Frontal cortex (tissue), 4 donors: ENCODE results near the gene PALD1. TPM values are rescaled to one million over a fixed set of nuclear protein-coding genes. Genes with fewer than 3 reads are reported as not detected.

Experiments
- DNase-seq, 2 donors: peaks; one replicate each; pipeline ENCODE4 v3.0.0; 2012; ENCODE audit warnings: low spot score in 2 of 2
- FAIRE-seq: peaks from 2 replicates; lab custom pipeline; 2012; peaks lifted over from hg19 to GRCh38; lab: Jason Lieb, UNC
- total RNA-seq: library from RNA; depleted of rRNA; stranded (reverse); fragments of >200 nt; gene quantifications from one replicate; pipeline ENCODE4 v1.2.3, GENCODE V29; 2014
- donor health status: control.
- donor health status: control.
- donor health status: control.

PALD1 gene
- total RNA-seq, 1 donor from 2014 or later: 6.9 TPM

DNA sequence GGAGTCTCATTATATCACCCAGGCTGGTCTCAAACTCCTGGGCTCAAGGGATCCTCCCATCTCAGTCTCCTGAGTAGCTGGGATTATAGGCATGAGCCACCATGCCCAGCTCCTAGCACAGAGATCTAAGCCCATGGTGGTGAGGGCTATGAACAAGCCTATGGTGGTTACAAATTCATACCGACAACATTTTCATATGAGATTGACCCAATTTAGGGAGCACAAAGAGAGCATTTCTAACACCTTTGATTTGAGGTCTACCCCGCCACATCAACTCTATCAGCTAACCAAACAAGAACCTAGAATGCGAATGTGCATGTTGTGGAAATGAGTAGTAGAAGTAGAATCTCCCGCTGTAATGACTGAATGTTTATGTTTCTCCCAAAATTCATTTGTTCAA is 138.2 kb downstream of the PALD1 start:
- DNase-seq (no peak), FAIRE-seq (no peak)

Other genes with a start within 250 kb of the PALD1 start
- 351 TPM for gene PPA1, start 245.3 kb upstream of the PALD1 start, total RNA-seq
- 1.2 TPM for gene NPFFR1, start 194.8 kb upstream of the PALD1 start, total RNA-seq
- gene LRRC20, start 96.1 kb upstream of the PALD1 start, total RNA-seq: 11.0 TPM
- 47.3 TPM for gene EIF4EBP2, start 74.6 kb upstream of the PALD1 start, total RNA-seq
- 2.0 TPM for gene NODAL, start 37.1 kb upstream of the PALD1 start, total RNA-seq
- not detected for gene PRF1, start 124.0 kb downstream of the PALD1 start, total RNA-seq
- 0.41 TPM for gene ADAMTS14, start 193.7 kb downstream of the PALD1 start, total RNA-seq